Epithelial cell of esophagus (primary cell): ENCODE data around the gene TMEM179B.
A peak's percentile ranks its signal among the peaks of the same experiment; 100 is the strongest.

ENCODE experiments used
- DNase-seq: peaks from one replicate; pipeline ENCODE4 v3.0.0; 2010; ENCODE audit warnings: low read depth
- H3K4me3 ChIP-seq: 2 replicates; pipeline ENCODE4 v1.5.1; 2011; ENCODE audit warnings: mild to moderate bottlenecking, low read length, control low read depth
- CTCF ChIP-seq: IDR thresholded peaks from 2 replicates; pipeline ENCODE4 v1.5.1; 2011; ENCODE audit warnings: low read depth, mild to moderate bottlenecking, low read length, control low read depth, inconsistent platforms; ENCODE audit not compliant: insufficient read depth; ENCODE audit errors: missing control alignments

The TMEM179B gene

DNA sequence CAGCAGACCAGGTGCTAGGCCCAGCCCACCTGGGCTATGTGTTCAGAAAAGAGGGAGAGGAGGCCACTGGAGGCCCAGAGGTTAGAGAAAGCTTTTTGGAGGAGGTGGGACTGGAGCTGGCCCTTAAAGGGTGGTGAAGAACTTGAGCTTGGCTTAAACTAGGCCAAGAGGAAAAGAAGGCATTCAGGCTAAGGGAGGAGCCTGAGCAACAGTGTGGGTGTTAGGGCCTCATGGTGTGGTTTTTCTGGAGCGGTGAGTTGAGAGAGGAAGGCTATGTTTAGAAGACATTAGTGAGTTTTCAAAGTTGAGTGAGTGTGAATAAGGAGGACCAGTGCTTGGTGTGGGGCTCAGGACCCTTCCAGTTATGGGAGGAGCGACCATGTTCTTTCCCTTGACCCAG, 9.8 kb upstream of the TMEM179B start:
- no peak for TF ChIP-seq CTCF
- no peak overlapping the region for H3K4me3 ChIP-seq
- DNase-seq, result no peak

- TF ChIP-seq CTCF, result no peak
- no peak for DNase-seq
- H3K4me3 ChIP-seq, result no peak overlapping the region
Observed at GRCh38 chr11:62778441-62778840, 8.8 kb upstream of the TMEM179B start.

DNA sequence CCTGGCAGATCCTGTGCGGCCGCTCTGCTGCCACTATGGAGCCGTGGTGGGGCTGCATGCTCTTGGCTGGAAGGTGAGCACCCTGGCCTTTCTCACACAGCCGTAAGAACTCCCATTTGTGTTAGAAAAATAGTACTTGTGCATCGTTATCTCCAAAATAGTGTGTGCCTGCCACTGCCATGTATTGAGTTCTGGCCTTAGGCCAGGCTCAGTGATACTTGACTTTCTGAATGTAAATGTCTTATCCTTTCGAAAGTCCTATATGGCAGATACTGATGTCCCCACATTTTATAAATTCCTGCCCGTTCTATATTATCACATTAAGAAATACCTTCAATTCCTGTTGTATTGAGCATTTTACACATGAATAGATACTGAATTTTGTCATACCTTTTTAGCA, 4.4 kb upstream of the TMEM179B start:
- DNase-seq, result no peak
- TF ChIP-seq CTCF, result no peak
- no peak overlapping the region for H3K4me3 ChIP-seq

- peak; percentile 78 for DNase-seq
- peak; percentile 89 for TF ChIP-seq CTCF
- peak overlapping the region; percentile 77 for H3K4me3 ChIP-seq
Observed at GRCh38 chr11:62786318-62787004, 741 bp upstream of the TMEM179B start.

DNA sequence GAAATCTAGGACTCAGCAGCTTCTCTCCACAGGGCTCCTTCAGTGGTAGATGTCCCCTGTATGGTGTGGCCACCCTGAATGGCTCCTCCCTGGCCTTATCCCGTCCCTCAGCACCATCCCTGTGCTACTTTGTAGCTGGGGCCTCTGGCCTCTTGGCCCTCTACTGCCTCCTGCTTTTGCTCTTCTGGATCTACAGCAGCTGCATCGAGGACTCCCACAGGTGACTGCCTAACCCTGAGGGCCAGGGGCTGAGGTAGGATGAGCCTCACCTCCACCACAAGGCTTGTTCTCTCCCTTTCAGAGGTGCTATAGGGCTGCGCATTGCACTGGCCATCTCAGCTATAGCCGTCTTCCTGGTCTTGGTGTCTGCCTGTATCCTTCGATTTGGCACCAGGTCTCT, 1.8 kb downstream of the TMEM179B start:
- TF ChIP-seq CTCF, result no peak
- H3K4me3 ChIP-seq, result no peak overlapping the region
- DNase-seq, result no peak

DNA sequence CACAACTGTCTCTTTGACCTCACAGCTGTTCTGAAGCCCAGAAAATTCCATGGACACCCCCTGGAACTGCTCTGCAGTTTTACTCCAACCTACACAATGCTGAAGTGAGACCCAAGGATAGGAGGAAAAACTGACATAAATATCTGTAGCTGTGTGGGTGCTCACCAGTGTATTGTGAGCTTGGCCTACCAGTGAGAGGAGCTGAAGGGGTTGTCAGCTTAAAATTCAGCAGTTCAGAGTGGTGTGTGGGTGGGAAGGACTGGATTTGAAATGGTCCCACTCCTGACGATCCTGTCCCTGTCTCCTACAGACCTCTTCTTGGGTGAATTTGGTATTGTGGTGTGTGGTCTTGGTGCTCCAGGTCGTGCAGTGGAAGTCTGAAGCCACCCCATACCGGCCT, 2.4 kb downstream of the TMEM179B start:
- H3K4me3 ChIP-seq, result no peak overlapping the region
- TF ChIP-seq CTCF, result no peak

More for the DNA sequence above, 2.4 kb downstream of the TMEM179B start:
- no peak for DNase-seq
